Gastrocnemius medialis (tissue), 4 donors: Measurements from ENCODE around the gene ZFYVE1. TPM values are rescaled to one million over a fixed set of nuclear protein-coding genes. Genes with fewer than 3 reads are reported as not detected.
A peak's percentile ranks its signal among the peaks of the same experiment; 100 is the strongest.

Experiments used
- ATAC-seq, 2 donors: fragments of 150-250 bp; one replicate each; pipeline ENCODE4 v1.9.1; 2016
- DNase-seq, 2 donors: peaks; one replicate each; pipeline ENCODE4 v3.0.0-alpha.2; 2019
- H3K27ac ChIP-seq, 4 donors: fragments of 200-600 bp; sonication (generic); 1 replicate in 1 of 4; 2 replicates in 3 of 4; pipeline ENCODE4 v1.5.1; 2016 to 2018; ENCODE audit warnings: mild to moderate bottlenecking in 2 of 4, moderate library complexity in 1 of 4
- H3K27me3 ChIP-seq, 3 donors: fragments of 200-600 bp; sonication (generic) in 2 of 3; 1 replicate in 1 of 3; 2 replicates in 2 of 3; pipeline versions ENCODE4 v1.5.1 to v1.6.0; 2016 to 2019; ENCODE audit warnings: mild to moderate bottlenecking in 1 of 3, moderate library complexity in 1 of 3
- H3K36me3 ChIP-seq, 2 donors: fragments of 200-600 bp; sonication (generic) in 1 of 2; one replicate each; pipeline ENCODE4 v1.5.1; 2017 to 2018
- H3K4me1 ChIP-seq, 2 donors: fragments of 200-600 bp; sonication (generic) in 1 of 2; one replicate each; pipeline ENCODE4 v1.5.1; 2016 to 2017; ENCODE audit warnings: mild to moderate bottlenecking in 2 of 2
- H3K4me3 ChIP-seq, 4 donors: fragments of 200-600 bp; sonication (generic) in 3 of 4; 1 replicate in 1 of 4; 2 replicates in 3 of 4; pipeline ENCODE4 v1.5.1; 2016 to 2019; ENCODE audit warnings: mild to moderate bottlenecking in 2 of 4
- H3K9me3 ChIP-seq, 3 donors: fragments of 200-600 bp; sonication (generic) in 2 of 3; 1 replicate in 1 of 3; 2 replicates in 2 of 3; pipeline ENCODE4 v1.5.1; 2016 to 2019
- POLR2A ChIP-seq, 2 donors: fragments of 450-650 bp; IDR thresholded peaks; one replicate each; pipeline ENCODE4 v1.6.1; 2017; ENCODE audit warnings: antibody characterized with exemption in 2 of 2, mild to moderate bottlenecking in 2 of 2, moderate library complexity in 2 of 2
- in situ Hi-C, 4 donors: fragments of 200-750 bp; cut with MboI; loops; one replicate each; pipeline versions ENCODE4 v1.15.0 to v1.8.0; 2017; ENCODE audit warnings: low sequenced_read_pairs in 4 of 4
- intact Hi-C: fragments of 100-400 bp; cut with DNase I; formaldehyde crosslinking; loops from one replicate; pipeline ENCODE4 v1.15.1; 2023; ENCODE audit warnings: low total_unique reads
- total RNA-seq, 4 donors: library from RNA; depleted of rRNA; stranded (reverse); fragments of >200 nt; gene quantifications; one replicate each; pipeline versions ENCODE4 v1.1.0 to v1.2.3, GENCODE V29; 2016
- TF ChIP-seq, protein P1 (sequence below), 5 experiments: fragments of 450-650 bp in 3 of 5; fragments of 200-600 bp in 2 of 5; sonication (generic) in 2 of 5; IDR thresholded peaks in 4 of 5; conservative IDR thresholded peaks in 1 of 5; 1 replicate in 4 of 5; 2 replicates in 1 of 5; pipeline ENCODE4 v1.5.1; 2016 to 2019; ENCODE audit warnings: antibody characterized with exemption in 5 of 5, mild to moderate bottlenecking in 3 of 5, moderate library complexity in 3 of 5

Gene ZFYVE1
- total RNA-seq, 4 donors from 2014 or later: 16.7 to 28.3 (median 19.3) TPM

DNA sequence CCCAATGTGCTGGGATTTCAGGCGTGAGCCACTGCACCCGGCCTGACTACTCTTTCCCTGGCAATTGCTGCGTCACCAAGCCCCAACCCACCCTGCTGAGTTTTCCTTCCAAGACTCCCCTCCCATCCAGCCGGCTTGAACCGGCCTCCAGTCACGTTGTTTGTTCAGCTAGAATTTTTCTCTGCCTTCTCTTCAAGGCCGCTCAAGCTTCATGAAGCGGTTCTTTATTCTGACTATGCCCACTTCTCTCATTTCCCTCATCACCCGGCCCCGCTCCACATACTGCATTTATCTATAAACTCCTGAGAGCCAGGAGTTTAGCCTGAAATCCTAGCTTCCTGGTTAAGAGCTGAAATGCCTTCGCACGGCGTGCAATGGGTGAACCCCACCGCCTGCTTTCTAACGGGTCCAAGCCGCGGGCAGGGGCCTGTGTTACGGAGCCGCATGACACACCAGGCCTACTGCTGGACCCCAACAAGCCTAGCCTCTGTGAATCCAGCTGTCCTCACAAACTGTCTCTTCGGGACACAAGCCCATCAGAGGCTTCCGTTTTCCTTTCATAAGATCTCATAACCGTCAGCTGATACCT lies 101.6 kb downstream of the ZFYVE1 start:
- Histone ChIP-seq H3K36me3 (no peaks in the 10 kb centered on the region), H3K27ac (peak overlapping the region; percentile 69 to 87 (median 80)), H3K9me3 (no peaks in the 10 kb centered on the region), H3K4me3 (peak overlapping the region; percentile 63 to 95 (median 70)), H3K4me1 (peaks cover 4 to 12% of the 10 kb centered on the region in 2 donors), H3K27me3 (no peaks in the 10 kb centered on the region)
- TF ChIP-seq POLR2A (IDR thresholded peaks at IDR 0.05): no peak
- TF ChIP-seq, protein P1, sequence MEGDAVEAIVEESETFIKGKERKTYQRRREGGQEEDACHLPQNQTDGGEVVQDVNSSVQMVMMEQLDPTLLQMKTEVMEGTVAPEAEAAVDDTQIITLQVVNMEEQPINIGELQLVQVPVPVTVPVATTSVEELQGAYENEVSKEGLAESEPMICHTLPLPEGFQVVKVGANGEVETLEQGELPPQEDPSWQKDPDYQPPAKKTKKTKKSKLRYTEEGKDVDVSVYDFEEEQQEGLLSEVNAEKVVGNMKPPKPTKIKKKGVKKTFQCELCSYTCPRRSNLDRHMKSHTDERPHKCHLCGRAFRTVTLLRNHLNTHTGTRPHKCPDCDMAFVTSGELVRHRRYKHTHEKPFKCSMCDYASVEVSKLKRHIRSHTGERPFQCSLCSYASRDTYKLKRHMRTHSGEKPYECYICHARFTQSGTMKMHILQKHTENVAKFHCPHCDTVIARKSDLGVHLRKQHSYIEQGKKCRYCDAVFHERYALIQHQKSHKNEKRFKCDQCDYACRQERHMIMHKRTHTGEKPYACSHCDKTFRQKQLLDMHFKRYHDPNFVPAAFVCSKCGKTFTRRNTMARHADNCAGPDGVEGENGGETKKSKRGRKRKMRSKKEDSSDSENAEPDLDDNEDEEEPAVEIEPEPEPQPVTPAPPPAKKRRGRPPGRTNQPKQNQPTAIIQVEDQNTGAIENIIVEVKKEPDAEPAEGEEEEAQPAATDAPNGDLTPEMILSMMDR (IDR thresholded peaks at IDR 0.05 in 4 of 5, conservative IDR thresholded peaks at IDR 0.05 in 1 of 5): no peak
- ATAC-seq: no peak
- in situ Hi-C loops: no loop called here
- intact Hi-C loops: no loop called here
- no peak for DNase-seq

DNA sequence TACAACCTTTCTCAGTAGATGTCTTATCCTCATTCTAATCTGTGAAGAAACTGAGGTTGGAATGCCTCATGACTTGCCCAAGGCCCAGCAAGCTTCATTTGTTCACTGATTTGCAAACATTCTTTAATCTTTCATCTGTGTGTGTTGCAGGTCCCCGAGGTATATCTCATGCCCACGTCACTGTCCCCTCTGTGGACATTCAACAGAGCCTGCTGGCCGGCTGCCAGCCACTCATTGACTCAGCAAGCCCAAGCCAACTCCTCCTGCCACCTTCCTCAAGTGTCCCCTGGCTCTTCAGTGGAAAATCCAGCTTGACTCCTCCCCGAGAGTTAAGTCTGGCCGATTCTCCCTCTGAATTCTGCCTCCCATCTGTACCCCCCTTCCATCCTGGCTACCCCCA lies 102.6 kb downstream of the ZFYVE1 start:
- Histone ChIP-seq H3K36me3 (no peaks in the 10 kb centered on the region), H3K4me1 (peaks cover 4 to 12% of the 10 kb centered on the region in 2 donors), H3K9me3 (no peaks in the 10 kb centered on the region), H3K4me3 (no peak overlapping the region), H3K27me3 (no peaks in the 10 kb centered on the region), H3K27ac (no peak overlapping the region)
- intact Hi-C loops (no loop called here), in situ Hi-C loops (no loop called here)
- DNase-seq (no peak), ATAC-seq (no peak)
- TF ChIP-seq, protein P1 (IDR thresholded peaks at IDR 0.05 in 4 of 5, conservative IDR thresholded peaks at IDR 0.05 in 1 of 5): no peak
- no peak for TF ChIP-seq POLR2A (IDR thresholded peaks at IDR 0.05)

DNA sequence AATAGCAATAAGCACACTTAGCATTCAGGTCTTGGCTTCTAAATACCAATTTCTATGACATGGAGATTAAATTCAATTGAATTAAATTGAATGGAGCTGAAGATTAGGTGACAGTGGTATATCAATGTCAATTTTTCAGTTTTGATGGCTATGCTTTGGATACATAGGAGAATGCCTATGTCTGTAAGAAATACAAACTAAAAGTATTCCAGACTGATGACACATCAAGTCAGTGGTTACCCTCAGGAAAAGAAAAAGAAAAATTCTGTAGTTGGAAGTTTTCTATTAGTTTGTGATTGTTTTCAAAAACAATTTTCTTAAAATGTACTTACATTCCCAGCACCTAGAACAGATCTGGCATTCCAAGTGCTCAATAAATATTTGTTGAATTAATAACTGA lies 105.5 kb downstream of the ZFYVE1 start:
- H3K27me3 ChIP-seq: no peaks in the 10 kb centered on the region
- no peak overlapping the region for H3K27ac ChIP-seq
- H3K4me3 ChIP-seq: no peak overlapping the region
- H3K4me1 ChIP-seq: no peaks in the 10 kb centered on the region
- no peaks in the 10 kb centered on the region for H3K9me3 ChIP-seq
- intact Hi-C loops: no loop called here
- no peaks in the 10 kb centered on the region for H3K36me3 ChIP-seq
- TF ChIP-seq POLR2A (IDR thresholded peaks at IDR 0.05): no peak
- TF ChIP-seq, protein P1 (IDR thresholded peaks at IDR 0.05 in 4 of 5, conservative IDR thresholded peaks at IDR 0.05 in 1 of 5): no peak
- DNase-seq (no peak), ATAC-seq (no peak)
- in situ Hi-C loops: no loop called here

DNA sequence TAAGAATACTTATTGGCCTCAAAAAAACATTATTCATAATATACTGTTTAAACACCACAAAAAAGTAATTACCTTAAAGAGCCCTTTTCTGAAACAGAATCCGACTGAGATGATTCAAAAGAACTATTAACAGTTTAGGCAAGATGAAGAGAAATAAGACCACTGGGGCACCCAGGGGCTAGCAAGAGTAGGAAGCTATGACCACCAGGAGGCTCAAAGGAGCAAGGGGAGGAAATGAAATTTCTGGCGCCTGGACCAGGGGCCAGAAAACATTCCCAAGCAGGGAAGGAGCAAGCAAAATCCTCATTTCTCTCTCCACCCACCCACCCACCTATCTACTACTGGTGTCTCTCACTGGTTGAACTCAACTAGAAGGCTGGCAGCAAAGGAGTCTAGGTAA lies 106.9 kb downstream of the ZFYVE1 start:
- in situ Hi-C loops: no loop called here
- no peak for TF ChIP-seq POLR2A (IDR thresholded peaks at IDR 0.05)
- TF ChIP-seq, protein P1 (IDR thresholded peaks at IDR 0.05 in 4 of 5, conservative IDR thresholded peaks at IDR 0.05 in 1 of 5): no peak
- no peaks in the 10 kb centered on the region for H3K9me3 ChIP-seq

More for the DNA sequence above, 106.9 kb downstream of the ZFYVE1 start:
- H3K4me1 ChIP-seq: no peaks in the 10 kb centered on the region
- ATAC-seq (no peak), DNase-seq (no peak)
- H3K4me3 ChIP-seq: no peak overlapping the region
- intact Hi-C loops: no loop called here
- H3K27me3 ChIP-seq: no peaks in the 10 kb centered on the region
- no peak overlapping the region for H3K27ac ChIP-seq
- H3K36me3 ChIP-seq: no peaks in the 10 kb centered on the region

Other genes starting within 250 kb of the ZFYVE1 start
- gene DPF3, start 133.0 kb downstream of the ZFYVE1 start, total RNA-seq: 10 to 100 TPM; 16.7 to 27.8 (median 20.3) TPM
- gene DCAF4, start 100.6 kb downstream of the ZFYVE1 start, total RNA-seq: 10 to 100 TPM; 13.9 to 38.3 (median 25.7) TPM
- gene RBM25, start 31.4 kb upstream of the ZFYVE1 start, total RNA-seq: 10 to 100 TPM; 28.4 to 34.1 (median 30.1) TPM
- 10 to 100 TPM; 21.4 to 49.0 (median 24.5) TPM for gene PSEN1, start 109.4 kb upstream of the ZFYVE1 start, total RNA-seq
- gene PAPLN, start 210.4 kb upstream of the ZFYVE1 start, total RNA-seq: 1 to 10 TPM; 1.9 to 5.0 (median 2.5) TPM